NCI-H524 (cell line): Measurements from ENCODE around the gene NUDCD2.
"Not testable (repeated sequence)": the region's sequence is repeated elsewhere in the genome, so short reads cannot be mapped to it uniquely, and the experiment has no call there.

Source experiments
- DNase-seq, 2 experiments: peaks; one replicate each; lab custom pipeline; 2025; lab: John Stamatoyannopoulos, UW

NUDCD2 gene

GRCh38 chr5:163467682-163468081 is 7.8 kb upstream of the NUDCD2 start:
- no peak for DNase-seq

DNA sequence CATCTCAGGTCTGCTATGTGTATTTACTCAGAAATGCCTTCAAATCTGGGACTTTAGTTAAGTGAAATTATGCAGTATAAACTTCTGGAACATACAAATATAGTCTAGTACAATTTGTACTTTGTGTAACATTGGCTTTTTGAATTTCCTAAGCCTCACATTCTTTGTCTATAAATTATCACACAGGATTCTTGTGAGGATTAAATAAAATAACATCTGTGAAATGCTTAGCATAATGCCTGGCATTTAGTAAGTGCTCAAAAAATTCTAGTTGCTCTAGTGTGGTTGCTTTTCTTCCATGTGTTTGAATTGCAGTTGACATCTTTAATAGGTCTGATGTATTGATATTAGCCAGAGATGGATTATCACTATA is 3.1 kb upstream of the NUDCD2 start:
- peak in 1 of 2 experiments; percentile 9 for DNase-seq

DNA sequence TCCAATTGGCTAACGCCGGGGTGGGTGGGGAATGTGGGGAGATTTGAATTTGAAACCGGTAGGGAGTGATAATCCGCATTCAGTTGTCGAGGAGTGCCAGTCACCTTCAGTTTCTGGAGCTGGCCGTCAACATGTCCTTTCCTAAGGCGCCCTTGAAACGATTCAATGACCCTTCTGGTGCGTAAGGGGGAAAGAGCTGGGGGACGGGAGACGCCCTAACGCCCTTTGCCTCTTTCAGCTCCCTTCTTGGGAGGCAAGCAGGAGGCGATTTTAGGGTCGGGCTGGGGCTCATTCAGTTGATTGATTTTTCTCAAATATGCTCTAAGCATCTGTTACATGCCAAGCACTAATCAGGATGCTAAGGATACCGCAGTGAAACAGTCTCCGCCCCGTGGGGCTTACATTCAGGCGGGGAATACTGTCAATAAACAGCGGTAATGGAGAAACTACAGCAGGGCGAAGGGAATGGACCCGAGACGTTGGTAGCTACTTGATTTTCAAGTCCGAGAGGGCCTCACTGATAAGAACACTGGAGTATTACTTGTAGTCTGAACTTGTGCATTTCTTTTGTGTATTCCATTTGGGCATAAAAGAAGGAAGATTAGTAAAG is 765 bp upstream of the NUDCD2 start, which contains the start of gene HMMR:
Gene HMMR (plus strand): TSS at position 71 of the 610 bp plus-strand sequence. CDS start 61 bp downstream, at position 132.
- peak; percentile 72 to 80 for DNase-seq

DNA sequence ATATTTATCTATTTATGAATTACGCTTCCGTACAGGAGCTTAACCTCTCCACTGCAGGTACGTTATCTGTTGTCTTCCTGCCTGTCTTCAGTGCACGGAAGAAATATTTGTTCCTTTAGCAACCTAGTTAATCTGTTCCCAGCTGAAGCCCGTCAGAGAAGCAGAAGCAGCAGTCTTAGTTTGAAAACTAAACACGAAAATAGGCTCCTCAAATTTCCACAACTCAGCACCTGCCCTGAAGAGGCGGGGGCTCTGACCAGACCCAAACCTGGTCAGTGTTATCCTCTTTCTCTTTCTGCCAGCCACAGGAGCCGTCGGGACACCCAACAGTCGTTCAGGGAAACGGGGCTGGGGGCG is 462 bp downstream of the NUDCD2 start:
- DNase-seq, result no peak

DNA sequence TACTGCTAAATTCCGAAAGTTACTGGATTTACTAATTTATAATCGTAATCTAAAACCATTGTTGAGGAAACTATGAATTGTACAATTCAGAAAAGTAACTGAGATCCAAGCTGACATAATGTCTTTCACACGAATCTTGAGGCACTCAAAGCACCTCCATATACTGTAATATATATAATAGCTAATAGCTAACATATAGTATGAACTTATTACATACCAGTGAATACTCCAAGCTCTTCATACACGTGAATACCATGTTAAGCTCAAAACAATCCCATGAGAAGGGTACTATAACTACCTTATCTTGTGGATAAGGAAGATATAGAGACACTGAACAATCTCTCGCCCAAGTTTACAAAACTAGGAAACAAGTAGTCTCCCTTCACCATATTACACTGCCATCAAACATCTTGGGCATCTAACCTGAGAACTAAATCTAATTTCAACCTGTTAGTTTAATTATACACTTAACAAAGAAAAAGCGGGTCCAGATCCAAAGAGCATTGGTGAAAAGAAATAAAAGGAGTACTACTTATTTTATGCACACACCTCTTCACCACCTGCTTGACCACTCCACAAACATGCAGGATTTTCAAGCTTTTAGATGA is 1.0 kb downstream of the NUDCD2 start:
- DNase-seq, result peak in 1 of 2 experiments; percentile 34

GRCh38 chr5:163456840-163457239 is 3.1 kb downstream of the NUDCD2 start:
- DNase-seq, result no peak

DNA sequence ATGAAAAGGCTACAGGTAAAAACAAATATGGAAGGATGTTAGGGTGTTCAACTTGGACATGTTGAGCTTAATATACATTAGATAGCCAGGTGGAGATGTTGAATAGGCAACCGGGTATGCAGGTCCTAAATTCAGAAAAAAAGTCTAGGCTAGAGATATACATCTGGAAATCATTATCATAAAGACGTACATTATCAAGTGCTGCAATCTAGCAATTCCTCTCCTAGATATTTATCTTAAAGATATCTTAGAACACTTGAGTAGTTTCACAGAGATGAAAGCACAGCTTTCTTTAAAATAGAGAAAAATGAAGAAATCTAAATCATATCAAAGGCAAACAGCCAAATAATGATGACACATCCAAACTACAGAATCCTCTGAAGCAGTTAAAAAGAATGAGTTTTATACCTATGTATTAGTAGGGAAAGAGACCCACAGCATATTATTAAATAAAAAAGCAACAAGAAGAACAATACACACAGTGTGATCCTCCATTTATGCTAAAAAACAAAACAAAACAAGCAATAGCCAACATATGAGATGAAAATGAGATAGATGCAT is 3.8 kb downstream of the NUDCD2 start:
- no peak for DNase-seq

DNA sequence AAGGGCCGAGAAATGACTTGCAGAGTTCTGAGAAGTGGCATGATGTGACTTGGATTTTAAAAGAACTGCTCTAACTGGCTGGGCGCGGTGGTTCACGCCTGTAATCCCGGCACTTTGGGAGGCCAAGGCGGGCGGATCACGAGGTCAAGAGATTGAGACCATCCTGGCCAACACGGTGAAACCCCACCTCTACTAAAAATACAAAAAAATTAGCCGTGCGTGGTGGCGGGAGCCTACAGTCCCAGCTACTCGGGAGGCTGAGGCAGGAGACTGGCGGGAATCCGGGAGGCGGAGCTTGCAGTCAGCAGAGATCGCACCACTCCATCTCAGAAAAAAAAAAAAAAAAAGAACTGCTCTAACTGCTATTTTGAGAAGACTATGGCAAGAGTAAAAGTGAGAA is 4.5 kb downstream of the NUDCD2 start:
- not testable (repeated sequence) for DNase-seq

DNA sequence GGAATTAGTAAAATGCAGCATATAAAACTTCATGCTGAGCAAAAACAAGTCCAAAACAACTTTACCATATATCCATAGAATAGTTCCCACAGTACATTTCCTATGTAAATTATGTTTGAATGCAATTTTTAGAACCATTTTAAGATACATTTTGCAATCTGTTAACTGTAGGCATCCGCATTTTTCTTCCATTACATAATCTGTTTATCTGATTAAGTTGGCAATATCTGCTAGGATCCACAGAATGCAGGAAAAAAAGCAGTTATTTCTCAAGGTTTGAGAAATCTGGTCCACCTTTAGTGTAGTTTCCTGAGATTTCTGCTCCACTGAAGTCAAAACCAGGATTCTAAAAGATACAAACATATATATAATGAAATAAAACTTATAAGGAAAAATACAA is 6.2 kb downstream of the NUDCD2 start:
- DNase-seq, result no peak

- DNase-seq, result no peak
These were observed 8.4 kb downstream of the NUDCD2 start for GRCh38 chr5:163451489-163451888.

DNA sequence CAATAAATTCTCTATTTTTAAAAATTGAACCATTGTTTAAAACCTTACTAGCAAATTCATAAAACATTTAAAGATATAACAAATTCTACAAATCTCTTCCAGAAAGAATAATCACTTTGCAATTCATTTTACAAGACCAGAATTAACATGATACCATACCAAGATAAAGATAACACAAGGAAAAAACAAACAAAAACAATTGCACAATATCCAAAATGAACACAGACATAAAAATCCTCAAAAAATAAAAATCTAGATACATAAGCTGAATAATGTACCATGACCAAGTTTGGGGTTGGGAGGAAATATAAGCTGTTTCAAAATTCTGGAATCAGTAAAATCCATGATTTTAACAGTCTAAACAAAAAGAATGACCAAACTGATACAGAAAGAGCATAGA is 11.4 kb downstream of the NUDCD2 start:
- DNase-seq, result no peak

DNA sequence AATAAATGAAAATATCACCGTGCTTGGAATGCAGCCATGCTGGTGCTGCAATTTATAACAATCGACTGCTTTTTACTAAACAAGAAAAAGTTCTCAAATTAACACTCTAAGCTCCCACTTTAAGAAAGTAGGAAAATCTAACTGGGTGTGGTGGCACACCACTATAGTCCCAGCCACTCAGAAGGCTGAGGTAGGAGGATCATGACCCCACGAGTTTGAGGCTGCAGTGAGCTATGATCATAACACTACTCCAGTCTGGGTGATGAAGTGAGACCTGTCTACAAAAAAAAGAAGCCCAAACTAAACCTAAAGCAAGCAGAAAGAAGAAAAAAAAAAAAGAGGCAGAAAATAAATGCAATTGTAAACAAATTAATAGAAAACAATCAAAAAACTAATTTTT is 12.0 kb downstream of the NUDCD2 start:
- no peak for DNase-seq

DNA sequence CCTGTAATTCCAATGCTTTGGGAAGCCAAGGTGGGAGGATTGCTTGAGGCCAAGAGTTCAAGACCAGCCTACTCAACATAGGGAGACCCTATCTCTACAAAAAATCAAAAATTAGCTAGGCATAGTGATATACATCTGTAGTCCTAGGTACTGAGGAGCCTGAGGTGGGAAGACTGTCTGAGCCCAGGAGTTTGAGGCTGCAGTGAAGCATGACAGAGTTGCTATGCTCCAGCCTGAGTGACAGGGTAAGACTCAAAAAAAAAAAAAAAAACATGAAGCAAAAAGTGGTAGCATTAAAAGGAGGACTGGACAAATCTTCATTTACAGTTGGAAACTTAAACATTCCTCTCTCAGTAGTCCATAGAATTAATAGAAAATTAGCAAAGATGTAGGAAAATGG is 12.7 kb downstream of the NUDCD2 start:
- DNase-seq, result no peak

- no peak for DNase-seq
These were observed 14.6 kb downstream of the NUDCD2 start for GRCh38 chr5:163445345-163445744.

- no peak for DNase-seq
These were observed 15.4 kb downstream of the NUDCD2 start for GRCh38 chr5:163444526-163444925.

DNA sequence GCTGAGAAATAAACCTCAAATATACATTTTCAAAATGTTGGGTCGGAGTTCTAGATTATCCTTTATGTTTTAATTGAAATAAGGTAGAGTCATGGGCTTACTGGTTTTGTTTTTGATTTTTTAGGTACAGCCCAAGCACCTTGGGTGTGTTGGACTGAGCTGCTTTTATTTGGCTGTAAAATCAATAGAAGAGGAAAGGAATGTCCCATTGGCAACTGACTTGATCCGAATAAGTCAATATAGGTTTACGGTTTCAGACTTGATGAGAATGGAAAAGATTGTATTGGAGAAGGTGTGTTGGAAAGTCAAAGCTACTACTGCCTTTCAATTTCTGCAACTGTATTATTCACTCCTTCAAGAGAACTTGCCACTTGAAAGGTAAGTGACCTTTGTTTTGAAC is 18.9 kb downstream of the NUDCD2 start:
- no peak for DNase-seq

- DNase-seq, result peak in 1 of 2 experiments; percentile 7
These were observed 20.8 kb downstream of the NUDCD2 start for GRCh38 chr5:163439092-163439425.

DNA sequence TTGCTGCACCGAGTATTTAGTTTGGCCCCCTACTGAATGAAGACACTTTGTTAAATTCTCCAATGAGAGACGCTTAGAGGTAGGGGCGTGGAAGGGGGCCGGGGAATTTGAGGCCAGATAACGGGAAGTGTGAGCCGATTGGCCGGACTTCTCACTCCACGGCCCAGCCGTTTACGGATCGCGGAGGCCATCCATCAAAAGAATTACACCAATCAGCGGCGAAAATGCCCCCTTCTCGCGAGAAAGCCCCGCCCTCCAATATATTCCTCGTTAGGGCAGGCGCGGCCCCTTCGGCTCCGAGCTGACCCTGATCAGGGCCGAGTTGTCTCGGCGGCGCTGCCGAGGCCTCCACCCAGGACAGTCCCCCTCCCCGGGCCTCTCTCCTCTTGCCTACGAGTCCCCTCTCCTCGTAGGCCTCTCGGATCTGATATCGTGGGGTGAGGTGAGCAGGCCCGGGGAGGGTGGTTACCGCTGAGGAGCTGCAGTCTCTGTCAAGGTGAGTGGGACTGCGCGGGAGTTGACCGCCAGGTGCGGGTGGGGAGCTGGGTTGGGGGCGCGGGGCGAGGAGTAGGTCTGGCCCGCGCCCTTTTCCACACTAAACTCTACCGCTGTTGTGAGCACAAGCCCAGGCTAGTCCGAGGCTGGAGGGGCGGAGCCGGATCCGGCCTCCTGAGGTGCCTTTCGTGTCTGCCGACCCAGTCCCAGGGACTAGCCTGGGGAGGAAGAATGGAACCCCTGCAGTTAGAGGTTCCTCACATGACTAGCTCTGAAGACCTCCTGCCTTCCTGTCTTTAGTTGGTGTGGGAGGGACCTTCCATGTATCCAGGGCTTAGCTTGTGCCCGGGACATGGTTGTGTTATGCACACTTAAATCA is 22.4 kb downstream of the NUDCD2 start, which contains the start of gene CCNG1:
Gene CCNG1 (plus strand): TSS at position 287 of the 874 bp plus-strand sequence. CDS start 1,662 bp downstream, outside the sequence.
- DNase-seq, result peak; percentile 94 to 97

- DNase-seq, result no peak
These were observed 22.9 kb downstream of the NUDCD2 start for GRCh38 chr5:163437011-163437308.

DNA sequence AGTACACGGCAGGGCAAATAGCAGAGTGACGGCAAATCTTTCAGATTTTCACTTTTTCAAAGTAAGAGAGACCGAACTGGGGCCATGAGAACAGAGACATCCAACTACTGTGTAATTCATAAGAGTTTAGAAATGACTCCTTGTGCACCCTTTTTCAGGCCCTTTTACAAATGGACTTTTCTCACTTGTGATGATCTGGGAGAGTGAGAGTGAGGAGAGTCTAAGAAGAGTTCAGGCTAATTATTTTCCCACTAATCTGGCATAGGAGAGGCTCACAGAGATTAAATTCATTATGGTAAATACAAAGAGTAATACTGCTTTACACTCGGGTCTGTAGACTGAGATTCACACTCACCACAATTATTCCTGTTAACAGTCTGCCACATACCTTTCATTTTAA is 23.4 kb downstream of the NUDCD2 start:
- peak in 1 of 2 experiments; percentile 13 for DNase-seq

GRCh38 chr5:163434401-163434866 is 25.5 kb downstream of the NUDCD2 start:
- DNase-seq, result no peak

GRCh38 chr5:163433271-163433670 is 26.6 kb downstream of the NUDCD2 start:
- DNase-seq, result no peak

- no peak for DNase-seq
These were observed 27.4 kb downstream of the NUDCD2 start for GRCh38 chr5:163432544-163432943.
